Neural progenitor cell (in vitro differentiated cells): ENCODE results near the gene SATB2. TPM values are rescaled to one million over a fixed set of nuclear protein-coding genes. Genes with fewer than 3 reads are reported as not detected.

Experiments
- DNase-seq: peaks from one replicate; pipeline ENCODE4 v3.0.0-alpha.2; 2016; ENCODE audit warnings: low spot score
- H2AFZ ChIP-seq: fragments of 200-600 bp; sonication (generic); replicated peaks from 2 replicates; pipeline ENCODE4 v1.6.1; 2016; ENCODE audit warnings: antibody characterized with exemption
- H3F3A ChIP-seq: fragments of 200-600 bp; sonication (generic); 2 replicates; pipeline ENCODE4 v1.6.1; 2016; ENCODE audit warnings: antibody characterized with exemption, low read depth
- H3K27ac ChIP-seq: fragments of 200-600 bp; sonication (generic); 2 replicates; pipeline ENCODE4 v1.5.1; 2016; ENCODE audit warnings: mild to moderate bottlenecking
- H3K27me3 ChIP-seq: fragments of 200-600 bp; sonication (generic); 2 replicates; pipeline ENCODE4 v1.6.1; 2016; ENCODE audit warnings: mild to moderate bottlenecking, moderate library complexity
- H3K36me3 ChIP-seq: fragments of 200-600 bp; sonication (generic); 2 replicates; pipeline ENCODE4 v1.5.1; 2016
- H3K4me1 ChIP-seq: fragments of 200-600 bp; sonication (generic); 2 replicates; pipeline ENCODE4 v1.6.1; 2016; ENCODE audit warnings: mixed run types
- H3K4me2 ChIP-seq: fragments of 200-600 bp; sonication (generic); 2 replicates; pipeline ENCODE4 v1.6.1; 2016
- H3K4me3 ChIP-seq: fragments of 200-600 bp; sonication (generic); 2 replicates; pipeline ENCODE4 v1.5.1; 2016
- H3K79me2 ChIP-seq: fragments of 200-600 bp; sonication (generic); 2 replicates; pipeline ENCODE4 v1.6.1; 2016; ENCODE audit warnings: low read depth
- H3K9ac ChIP-seq: fragments of 200-600 bp; sonication (generic); 2 replicates; pipeline ENCODE4 v1.6.1; 2016
- H3K9me3 ChIP-seq: fragments of 200-600 bp; sonication (generic); 2 replicates; pipeline ENCODE4 v1.5.1; 2016; ENCODE audit warnings: low read depth
- H4K20me1 ChIP-seq: fragments of 200-600 bp; sonication (generic); 2 replicates; pipeline ENCODE4 v1.6.1; 2016; ENCODE audit warnings: low read depth
- H3K27ac Mint-ChIP-seq: 3 replicates; pipeline ENCODE4 v1.8.0; 2021; ENCODE audit warnings: mixed read lengths
- H3K27me3 Mint-ChIP-seq: 2 replicates; pipeline ENCODE4 v1.8.0; 2022; ENCODE audit warnings: low read depth, mild to moderate bottlenecking, inconsistent platforms, moderate library complexity, mixed read lengths; ENCODE audit not compliant: insufficient read depth
- H3K36me3 Mint-ChIP-seq: 3 replicates; pipeline ENCODE4 v1.8.0; 2021; ENCODE audit warnings: mixed read lengths
- H3K4me1 Mint-ChIP-seq: 3 replicates; pipeline ENCODE4 v1.8.0; 2021; ENCODE audit warnings: mixed read lengths
- H3K4me3 Mint-ChIP-seq: 3 replicates; pipeline ENCODE4 v1.8.0; 2021; ENCODE audit warnings: mild to moderate bottlenecking, moderate library complexity, mixed read lengths
- H3K9me3 Mint-ChIP-seq: 3 replicates; pipeline ENCODE4 v1.8.0; 2020; ENCODE audit warnings: mixed read lengths
- CTCF ChIP-seq: fragments of 200-600 bp; sonication (generic); IDR thresholded peaks from 2 replicates; pipeline ENCODE4 v1.5.1; 2017; ENCODE audit warnings: antibody characterized with exemption, mild to moderate bottlenecking
- EZH2 ChIP-seq: fragments of 200-600 bp; sonication (generic); IDR thresholded peaks from 2 replicates; pipeline ENCODE4 v1.6.1; 2017; ENCODE audit warnings: antibody characterized with exemption, mild to moderate bottlenecking, moderate library complexity
- EZH2phosphoT487 ChIP-seq: fragments of 200-600 bp; sonication (generic); IDR thresholded peaks from 2 replicates; pipeline ENCODE4 v1.6.1; 2017; ENCODE audit warnings: antibody characterized with exemption
- total RNA-seq: library from RNA; depleted of rRNA; stranded (reverse); fragments of >200 nt; gene quantifications from 2 replicates; pipeline ENCODE4 v1.2.3, GENCODE V29; 2015; ENCODE audit warnings: low replicate concordance

SATB2 gene
- total RNA-seq, 1 donor from 2014 or later, result 3.7 TPM

- Histone ChIP-seq H3K36me3 (no peaks in the 10 kb centered on the region), H3K9me3 (no peaks in the 10 kb centered on the region), H3K9ac (no peak overlapping the region), H3K4me2 (peak overlapping the region; percentile 96), H3F3A (peaks cover 18% of the 10 kb centered on the region), H3K79me2 (no peaks in the 10 kb centered on the region), H3K4me3 (peak overlapping the region; percentile 60), H3K27me3 (peaks cover 86% of the 10 kb centered on the region), H3K27ac (no peak overlapping the region), H2AFZ (peak overlapping the region; percentile 1), H3K4me1 (peaks cover 14% of the 10 kb centered on the region), H4K20me1 (peaks cover 51% of the 10 kb centered on the region)
- TF ChIP-seq EZH2phosphoT487, result peak; percentile 76
- peak; percentile 90 for TF ChIP-seq EZH2
- no peak for TF ChIP-seq CTCF
- Mint-ChIP-seq H3K9me3 (peaks cover 4% of the 10 kb centered on the region), H3K4me1 (peaks cover 24% of the 10 kb centered on the region), H3K27ac (no peak overlapping the region), H3K36me3 (no peaks in the 10 kb centered on the region), H3K4me3 (peak overlapping the region; percentile 79), H3K27me3 (peaks cover 69% of the 10 kb centered on the region)
- peak; percentile 45 for DNase-seq
Measured at GRCh38 chr2:199470672-199471442, 13.1 kb upstream of the SATB2 start.

- Mint-ChIP-seq H3K36me3 (no peaks in the 10 kb centered on the region), H3K4me3 (peak overlapping the region; percentile 65), H3K4me1 (peaks cover 24% of the 10 kb centered on the region), H3K27me3 (peaks cover 74% of the 10 kb centered on the region), H3K9me3 (peaks cover 4% of the 10 kb centered on the region), H3K27ac (no peak overlapping the region)
- no peak overlapping the region for H3K9ac ChIP-seq
- H3K27me3 ChIP-seq, result peaks cover 91% of the 10 kb centered on the region
- TF ChIP-seq CTCF (no peak), EZH2phosphoT487 (peak; percentile 64), EZH2 (no peak)
- no peak overlapping the region for H3K4me2 ChIP-seq
- H2AFZ ChIP-seq, result no peak overlapping the region
- peak overlapping the region; percentile 60 for H3K4me3 ChIP-seq
- peaks cover 18% of the 10 kb centered on the region for H3F3A ChIP-seq
- H3K36me3 ChIP-seq, result no peaks in the 10 kb centered on the region
- peaks cover 14% of the 10 kb centered on the region for H3K4me1 ChIP-seq
- no peaks in the 10 kb centered on the region for H3K9me3 ChIP-seq
- H4K20me1 ChIP-seq, result peaks cover 56% of the 10 kb centered on the region
- H3K79me2 ChIP-seq, result no peaks in the 10 kb centered on the region
- no peak for DNase-seq
- no peak overlapping the region for H3K27ac ChIP-seq
Measured at GRCh38 chr2:199470361-199470671, 12.6 kb upstream of the SATB2 start.

- H3K4me2 ChIP-seq, result peak overlapping the region; percentile 68
- H3K9ac ChIP-seq, result no peak overlapping the region
- no peak overlapping the region for H2AFZ ChIP-seq
- no peaks in the 10 kb centered on the region for H3K9me3 ChIP-seq
- peak; percentile 18 for DNase-seq
- H3K4me1 Mint-ChIP-seq, result peaks cover 24% of the 10 kb centered on the region
- H3K27ac Mint-ChIP-seq, result no peak overlapping the region
- H3K4me3 ChIP-seq, result peak overlapping the region; percentile 34
- H4K20me1 ChIP-seq, result peaks cover 62% of the 10 kb centered on the region
- TF ChIP-seq CTCF (no peak), EZH2 (peak; percentile 19), EZH2phosphoT487 (peak; percentile 0)
- H3K27me3 ChIP-seq, result peaks cover 97% of the 10 kb centered on the region
- peak overlapping the region; percentile 79 for H3K4me3 Mint-ChIP-seq
- H3F3A ChIP-seq, result peaks cover 18% of the 10 kb centered on the region
- H3K9me3 Mint-ChIP-seq, result peaks cover 4% of the 10 kb centered on the region
- no peak overlapping the region for H3K27ac ChIP-seq
- no peaks in the 10 kb centered on the region for H3K79me2 ChIP-seq
- peaks cover 79% of the 10 kb centered on the region for H3K27me3 Mint-ChIP-seq
- peaks cover 14% of the 10 kb centered on the region for H3K4me1 ChIP-seq
- no peaks in the 10 kb centered on the region for H3K36me3 Mint-ChIP-seq
- no peaks in the 10 kb centered on the region for H3K36me3 ChIP-seq
Measured at GRCh38 chr2:199469514-199470360, 12.0 kb upstream of the SATB2 start.
